HEK293 (cell line): ENCODE data around the gene FGA.

Experiments
- CTCF ChIA-PET: fragments of 350-600 bp; formaldehyde crosslinking; extraction: SDS; loops from one replicate; lab custom pipeline; 2021; ENCODE audit warnings: antibody characterized with exemption; lab: Yijun Ruan, JAX
- POLR2A ChIA-PET: fragments of 300-600 bp; formaldehyde crosslinking; extraction: SDS; loops from one replicate; lab custom pipeline; 2020; ENCODE audit warnings: antibody characterized with exemption, inconsistent platforms; lab: Yijun Ruan, JAX
- H3K27ac ChIP-seq: fragments of 200-500 bp; sonication (Bioruptor generic); 2 replicates; pipeline ENCODE4 v1.5.1; 2014; ENCODE audit warnings: low read depth, low read length, control low read depth, inconsistent platforms; ENCODE audit errors: extremely low read depth
- H3K36me3 ChIP-seq, 2 experiments: fragments of 200-500 bp in 1 of 2; sonication (Bioruptor generic) in 1 of 2; 1 replicate in 1 of 2; 2 replicates in 1 of 2; pipeline ENCODE4 v1.5.1; 2014 to 2017; ENCODE audit warnings: inconsistent platforms in 2 of 2, low read length in 2 of 2; ENCODE audit not compliant: control insufficient read depth in 2 of 2, insufficient read depth in 1 of 2
- H3K4me1 ChIP-seq: fragments of 200-500 bp; sonication (Bioruptor generic); 2 replicates; pipeline ENCODE4 v1.5.1; 2014; ENCODE audit warnings: mild to moderate bottlenecking, low read length, inconsistent platforms; ENCODE audit not compliant: control insufficient read depth, insufficient read depth
- H3K4me3 ChIP-seq: 2 replicates; pipeline ENCODE4 v1.5.1; 2011; ENCODE audit warnings: low read depth, mild to moderate bottlenecking, control low read depth, low read length, moderate library complexity
- H3K9me3 ChIP-seq: fragments of 200-500 bp; sonication (Bioruptor generic); 2 replicates; pipeline ENCODE4 v1.5.1; 2014; ENCODE audit warnings: low read depth, low read length, inconsistent platforms; ENCODE audit not compliant: control insufficient read depth, insufficient read depth
- BCL6B ChIP-seq: fragments of 450-650 bp; formaldehyde crosslinking; IDR thresholded peaks from 2 replicates; pipeline ENCODE4 v1.5.1; 2017; ENCODE audit warnings: missing biosample characterization, missing genetic modification characterization
- GLIS1 ChIP-seq: fragments of 450-650 bp; formaldehyde crosslinking; IDR thresholded peaks from 2 replicates; pipeline ENCODE4 v1.5.1; 2016; ENCODE audit warnings: missing biosample characterization, missing genetic modification characterization
- ZBTB1 ChIP-seq: fragments of 450-650 bp; formaldehyde crosslinking; IDR thresholded peaks from 2 replicates; pipeline ENCODE4 v1.5.1; 2016; ENCODE audit warnings: missing biosample characterization, missing genetic modification characterization
- ZBTB49 ChIP-seq: fragments of 450-650 bp; formaldehyde crosslinking; IDR thresholded peaks from 2 replicates; pipeline ENCODE4 v1.5.1; 2016; ENCODE audit warnings: missing biosample characterization, missing genetic modification characterization, low read depth
- ZFP3 ChIP-seq: fragments of 450-650 bp; formaldehyde crosslinking; IDR thresholded peaks from 2 replicates; pipeline ENCODE4 v1.5.1; 2016; ENCODE audit warnings: low read depth, missing biosample characterization, missing genetic modification characterization
- ZNF114 ChIP-seq: fragments of 450-650 bp; formaldehyde crosslinking; IDR thresholded peaks from 2 replicates; pipeline ENCODE4 v1.5.0; 2017; ENCODE audit warnings: missing biosample characterization, missing genetic modification characterization
- ZNF16 ChIP-seq: fragments of 450-650 bp; formaldehyde crosslinking; IDR thresholded peaks from 2 replicates; pipeline ENCODE4 v1.5.1; 2016; ENCODE audit warnings: low read depth, missing biosample characterization, missing genetic modification characterization
- ZNF23 ChIP-seq: fragments of 450-650 bp; formaldehyde crosslinking; IDR thresholded peaks from 2 replicates; pipeline ENCODE4 v1.5.1; 2016; ENCODE audit warnings: missing biosample characterization, missing genetic modification characterization, borderline replicate concordance
- ZNF24 ChIP-seq: fragments of 450-650 bp; formaldehyde crosslinking; IDR thresholded peaks from 2 replicates; pipeline ENCODE4 v1.5.1; 2016; ENCODE audit warnings: missing biosample characterization, missing genetic modification characterization
- ZNF549 ChIP-seq: fragments of 450-650 bp; IDR thresholded peaks from 2 replicates; pipeline ENCODE4 v1.5.1; 2018; ENCODE audit warnings: missing biosample characterization, missing genetic modification characterization, mild to moderate bottlenecking, inconsistent platforms, moderate library complexity
- ZNF629 ChIP-seq: fragments of 450-650 bp; formaldehyde crosslinking; IDR thresholded peaks from 2 replicates; pipeline ENCODE4 v1.5.1; 2017; ENCODE audit warnings: missing biosample characterization, missing genetic modification characterization
- ZNF654 ChIP-seq: fragments of 450-650 bp; formaldehyde crosslinking; IDR thresholded peaks from 2 replicates; pipeline ENCODE4 v1.5.1; 2016; ENCODE audit warnings: low read depth, missing biosample characterization, missing genetic modification characterization
- ZNF677 ChIP-seq: fragments of 450-650 bp; IDR thresholded peaks from 2 replicates; pipeline ENCODE4 v1.5.0; 2018; ENCODE audit warnings: missing biosample characterization, mild to moderate bottlenecking, missing genetic modification characterization, moderate library complexity
- ZNF701 ChIP-seq: fragments of 450-650 bp; formaldehyde crosslinking; IDR thresholded peaks from 2 replicates; pipeline ENCODE4 v1.5.1; 2016; ENCODE audit warnings: missing biosample characterization, missing genetic modification characterization
- ZSCAN4 ChIP-seq: fragments of 450-650 bp; formaldehyde crosslinking; IDR thresholded peaks from 2 replicates; pipeline ENCODE4 v1.5.1; 2017; ENCODE audit warnings: missing biosample characterization, missing genetic modification characterization
- TF ChIP-seq, protein P1 (sequence below): fragments of 450-650 bp; formaldehyde crosslinking; IDR thresholded peaks from 2 replicates; pipeline ENCODE4 v1.5.1; 2016; ENCODE audit warnings: missing biosample characterization, missing genetic modification characterization

Gene FGA

GRCh38 chr4:154578919-154579318, 11.6 kb downstream of the FGA start:
- no peaks in the 10 kb centered on the region for H3K9me3 ChIP-seq
- POLR2A ChIA-PET = no interaction called here
- no peak overlapping the region for H3K27ac ChIP-seq
- H3K36me3 ChIP-seq = no peaks in the 10 kb centered on the region
- H3K4me3 ChIP-seq = no peak overlapping the region
- H3K4me1 ChIP-seq = no peaks in the 10 kb centered on the region
- CTCF ChIA-PET = interaction anchor here (0.9 kb wide), 1 partner anchor 10 kb away, joined by 3 read pairs; no protein-coding TSS in a partner anchor
- TF ChIP-seq ZNF24 (tag by site-specific recombination) (no peak), ZNF549 (tag by site-specific recombination) (no peak)
- TF ChIP-seq, protein P1, sequence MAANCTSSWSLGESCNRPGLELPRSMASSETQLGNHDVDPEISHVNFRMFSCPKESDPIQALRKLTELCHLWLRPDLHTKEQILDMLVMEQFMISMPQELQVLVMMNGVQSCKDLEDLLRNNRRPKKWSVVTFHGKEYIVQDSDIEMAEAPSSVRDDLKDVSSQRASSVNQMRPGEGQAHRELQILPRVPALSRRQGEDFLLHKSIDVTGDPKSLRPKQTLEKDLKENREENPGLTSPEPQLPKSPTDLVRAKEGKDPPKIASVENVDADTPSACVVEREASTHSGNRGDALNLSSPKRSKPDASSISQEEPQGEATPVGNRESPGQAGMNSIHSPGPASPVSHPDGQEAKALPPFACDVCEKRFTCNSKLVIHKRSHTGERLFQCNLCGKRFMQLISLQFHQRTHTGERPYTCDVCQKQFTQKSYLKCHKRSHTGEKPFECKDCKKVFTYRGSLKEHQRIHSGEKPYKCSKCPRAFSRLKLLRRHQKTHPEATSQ (tag by site-specific recombination) = no peak

DNA sequence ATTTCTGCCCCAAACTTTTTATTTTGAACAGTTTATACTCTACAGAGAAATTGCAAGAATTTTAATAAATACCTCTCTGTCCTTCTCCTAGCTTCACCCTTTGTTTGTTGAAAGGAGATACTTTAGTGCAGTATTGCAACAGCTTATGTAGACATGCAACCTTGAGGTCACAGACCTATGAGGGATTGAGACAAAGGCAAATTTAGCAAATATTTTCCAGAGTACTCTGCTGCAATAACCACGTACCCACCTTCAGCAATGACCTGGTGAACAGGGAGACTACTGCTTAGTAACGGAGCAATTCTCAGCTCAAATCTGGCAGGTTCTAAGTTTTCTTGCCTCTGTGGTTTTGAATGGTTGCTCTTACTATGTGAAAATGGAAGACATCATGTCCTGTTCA, 13.2 kb downstream of the FGA start:
- H3K9me3 ChIP-seq = no peaks in the 10 kb centered on the region
- ChIA-PET POLR2A (no interaction called here), CTCF (interaction anchor here (0.8 kb wide), 1 partner anchor 42 kb away, joined by 3 read pairs; no protein-coding TSS in a partner anchor)
- H3K27ac ChIP-seq = no peak overlapping the region
- no peak overlapping the region for H3K4me3 ChIP-seq
- TF ChIP-seq ZBTB1 (no peak), ZNF654 (tag by site-specific recombination) (no peak)
- H3K4me1 ChIP-seq = no peaks in the 10 kb centered on the region
- H3K36me3 ChIP-seq = no peaks in the 10 kb centered on the region

GRCh38 chr4:154574311-154574710, 16.2 kb downstream of the FGA start:
- TF ChIP-seq ZFP3 (tag by site-specific recombination) (no peak), BCL6B (tag by site-specific recombination) (no peak), ZNF114 (tag by site-specific recombination) (no peak), ZNF23 (tag by site-specific recombination) (no peak), GLIS1 (tag by site-specific recombination) (no peak), ZBTB49 (tag by site-specific recombination) (no peak), ZNF629 (tag by site-specific recombination) (no peak), ZNF16 (tag by site-specific recombination) (no peak), ZSCAN4 (no peak), ZNF701 (tag by site-specific recombination) (no peak), ZNF677 (no peak)
- no peaks in the 10 kb centered on the region for H3K9me3 ChIP-seq
- no peak overlapping the region for H3K4me3 ChIP-seq
- H3K36me3 ChIP-seq = no peaks in the 10 kb centered on the region
- H3K27ac ChIP-seq = no peak overlapping the region
- ChIA-PET CTCF (no interaction called here), POLR2A (no interaction called here)
- H3K4me1 ChIP-seq = no peaks in the 10 kb centered on the region
